ENCODE measurements around the gene MAP2K7. TPM values are rescaled to one million over a fixed set of nuclear protein-coding genes. Genes with fewer than 3 reads are reported as not detected.

The MAP2K7 gene
- total RNA-seq, 4 donors from 2014 or later, result 9.1 to 18.6 (median 14.9) TPM

GRCh38 chr19:7910321-7911161, 6.9 kb downstream of the MAP2K7 start:
- 93 to 97% methylated on average over 25 to 32 of the region's 54 CpGs for WGBS, 2 donors
- Histone ChIP-seq H3K4me1 (peaks cover 4 to 5% of the 10 kb centered on the region in 2 donors), H3K4me3 (replicated peaks in 1 of 3) (no peak overlapping the region), H3K27me3 (no peaks in the 10 kb centered on the region), H3K9me3 (no peaks in the 10 kb centered on the region), H3K36me3 (peaks cover 38 to 45% of the 10 kb centered on the region in 2 donors), H3K27ac (no peak overlapping the region)
- intact Hi-C loops (cut with DNase I), result no loop called here
- no peak for DNase-seq
- TF ChIP-seq CTCF (IDR thresholded peaks at IDR 0.05) (no peak), POLR2A (IDR thresholded peaks at IDR 0.05) (no peak)

GRCh38 chr19:7911508-7912143, 7.9 kb downstream of the MAP2K7 start:
- peaks cover 35 to 38% of the 10 kb centered on the region in 2 donors for H3K36me3 ChIP-seq
- H3K27me3 ChIP-seq, result no peaks in the 10 kb centered on the region
- H3K9me3 ChIP-seq, result no peaks in the 10 kb centered on the region
- intact Hi-C loops (cut with DNase I), result no loop called here
- 87 to 91% methylated on average over 11 to 17 of the region's 18 CpGs for WGBS, 2 donors
- no peak for DNase-seq
- no peak for TF ChIP-seq CTCF (IDR thresholded peaks at IDR 0.05)
- TF ChIP-seq POLR2A (IDR thresholded peaks at IDR 0.05), result no peak
- no peak overlapping the region for H3K4me3 ChIP-seq (replicated peaks in 1 of 3)
- H3K4me1 ChIP-seq, result peaks cover 0 to 11% of the 10 kb centered on the region in 2 donors
- no peak overlapping the region for H3K27ac ChIP-seq

- Histone ChIP-seq H3K27ac (no peak overlapping the region), H3K4me1 (peaks cover 0 to 17% of the 10 kb centered on the region in 2 donors), H3K4me3 (replicated peaks in 1 of 3) (no peak overlapping the region), H3K9me3 (no peaks in the 10 kb centered on the region), H3K27me3 (no peaks in the 10 kb centered on the region), H3K36me3 (peaks cover 35 to 38% of the 10 kb centered on the region in 2 donors)
- no peak for TF ChIP-seq CTCF (IDR thresholded peaks at IDR 0.05)
- no peak for TF ChIP-seq POLR2A (IDR thresholded peaks at IDR 0.05)
- 89 to 95% methylated on average over 16 to 21 of the region's 31 CpGs for WGBS, 2 donors
- intact Hi-C loops (cut with DNase I), result no loop called here
- DNase-seq, result no peak
Measured at GRCh38 chr19:7912144-7912696, 8.5 kb downstream of the MAP2K7 start.

GRCh38 chr19:7912697-7913564, 9.3 kb downstream of the MAP2K7 start:
- DNase-seq, result no peak
- Histone ChIP-seq H3K4me3 (replicated peaks in 1 of 3) (no peak overlapping the region), H3K36me3 (peaks cover 35 to 38% of the 10 kb centered on the region in 2 donors), H3K27me3 (no peaks in the 10 kb centered on the region), H3K9me3 (no peaks in the 10 kb centered on the region), H3K4me1 (peaks cover 0 to 24% of the 10 kb centered on the region in 2 donors), H3K27ac (no peak overlapping the region)
- intact Hi-C loops (cut with DNase I), result no loop called here
- 95 to 97% methylated on average over 39 of the region's 39 CpGs for WGBS, 2 donors
- TF ChIP-seq POLR2A (IDR thresholded peaks at IDR 0.05) (no peak), CTCF (IDR thresholded peaks at IDR 0.05) (no peak)
